CD4-positive, alpha-beta T cell treated with Interleukin-21 for 1 hour (primary cell): ENCODE results near the gene MRO.
"Not testable (repeated sequence)": the region's sequence is repeated elsewhere in the genome, so short reads cannot be mapped to it uniquely, and the experiment has no call there.

Experiments
- DNase-seq: peaks from one replicate; pipeline ENCODE4 v3.0.0-alpha.2; 2020

The MRO gene

GRCh38 chr18:50819728-50820378 lies at the start of gene MRO:
MRO (minus strand) TSS chr18:50820016; CDS start chr18:50809400, 10,616 bp downstream.
- peak; percentile 78 for DNase-seq

GRCh38 chr18:50869150-50869549 lies 49.3 kb upstream of the MRO start:
- DNase-seq: no peak

- no peak for DNase-seq
These were observed 46.9 kb upstream of the MRO start for GRCh38 chr18:50866765-50867164.

- no peak for DNase-seq
These were observed 44.1 kb upstream of the MRO start for GRCh38 chr18:50863840-50864375.

- DNase-seq: no peak
These were observed 42.6 kb upstream of the MRO start for GRCh38 chr18:50862401-50862800.

GRCh38 chr18:50861617-50862016 lies 41.8 kb upstream of the MRO start:
- DNase-seq: no peak

GRCh38 chr18:50859793-50860555 lies 40.2 kb upstream of the MRO start:
- no peak for DNase-seq

GRCh38 chr18:50857694-50858093 lies 37.9 kb upstream of the MRO start:
- DNase-seq: no peak

- DNase-seq: not testable (repeated sequence)
These were observed 37.4 kb upstream of the MRO start for GRCh38 chr18:50857166-50857565.

- DNase-seq: no peak
These were observed 36.4 kb upstream of the MRO start for GRCh38 chr18:50855976-50856757.

- DNase-seq: no peak
These were observed 34.1 kb upstream of the MRO start for GRCh38 chr18:50853863-50854271.

GRCh38 chr18:50850307-50851065 lies 30.7 kb upstream of the MRO start:
- DNase-seq: no peak

GRCh38 chr18:50849419-50849821 lies 29.6 kb upstream of the MRO start:
- no peak for DNase-seq

- DNase-seq: no peak
These were observed 29.2 kb upstream of the MRO start for GRCh38 chr18:50848991-50849390.

- DNase-seq: no peak
These were observed 28.3 kb upstream of the MRO start for GRCh38 chr18:50848061-50848551.

- DNase-seq: no peak
These were observed 27.4 kb upstream of the MRO start for GRCh38 chr18:50847192-50847591.

- DNase-seq: no peak
These were observed 25.1 kb upstream of the MRO start for GRCh38 chr18:50844960-50845359.

GRCh38 chr18:50844554-50844953 lies 24.7 kb upstream of the MRO start:
- no peak for DNase-seq

- no peak for DNase-seq
These were observed 23.0 kb upstream of the MRO start for GRCh38 chr18:50842846-50843245.

- no peak for DNase-seq
These were observed 20.2 kb upstream of the MRO start for GRCh38 chr18:50839996-50840395.

- DNase-seq: no peak
These were observed 19.5 kb upstream of the MRO start for GRCh38 chr18:50839341-50839740.

- peak; percentile 3 for DNase-seq
These were observed 16.7 kb upstream of the MRO start for GRCh38 chr18:50836521-50836957.
